Neutrophil (primary cell): ENCODE measurements around the gene SALL3.

Experiments
- H3K27ac ChIP-seq: fragments of 200-600 bp; sonication (generic); 2 replicates; pipeline ENCODE4 v1.5.1; 2016; ENCODE audit warnings: mild to moderate bottlenecking, moderate library complexity
- H3K27me3 ChIP-seq: fragments of 200-600 bp; sonication (generic); 2 replicates; pipeline ENCODE4 v1.6.0; 2016; ENCODE audit warnings: mild to moderate bottlenecking
- H3K36me3 ChIP-seq: fragments of 200-600 bp; sonication (generic); 2 replicates; pipeline ENCODE4 v1.5.1; 2017
- H3K4me1 ChIP-seq, 2 experiments: fragments of 200-600 bp in 1 of 2; sonication (generic) in 1 of 2; 1 replicate in 1 of 2; 2 replicates in 1 of 2; pipeline versions ENCODE4 v1.5.1 to v1.6.1; 2013 to 2016; ENCODE audit warnings: low read depth in 1 of 2, low read length in 1 of 2, mild to moderate bottlenecking in 1 of 2, moderate library complexity in 1 of 2; ENCODE audit not compliant: control insufficient read depth in 1 of 2, insufficient read depth in 1 of 2
- H3K4me3 ChIP-seq, 2 experiments: fragments of 200-600 bp in 1 of 2; sonication (generic) in 1 of 2; 1 replicate in 1 of 2; 2 replicates in 1 of 2; pipeline ENCODE4 v1.5.1; 2013 to 2016; ENCODE audit warnings: low read depth in 1 of 2, low read length in 1 of 2, mild to moderate bottlenecking in 1 of 2, moderate library complexity in 1 of 2
- H3K9me3 ChIP-seq: fragments of 200-600 bp; sonication (generic); 2 replicates; pipeline ENCODE4 v1.5.1; 2016
- CTCF ChIP-seq: fragments of 200-600 bp; sonication (generic); IDR thresholded peaks from 2 replicates; pipeline ENCODE4 v1.5.1; 2016; ENCODE audit warnings: antibody characterized with exemption

The SALL3 gene

DNA sequence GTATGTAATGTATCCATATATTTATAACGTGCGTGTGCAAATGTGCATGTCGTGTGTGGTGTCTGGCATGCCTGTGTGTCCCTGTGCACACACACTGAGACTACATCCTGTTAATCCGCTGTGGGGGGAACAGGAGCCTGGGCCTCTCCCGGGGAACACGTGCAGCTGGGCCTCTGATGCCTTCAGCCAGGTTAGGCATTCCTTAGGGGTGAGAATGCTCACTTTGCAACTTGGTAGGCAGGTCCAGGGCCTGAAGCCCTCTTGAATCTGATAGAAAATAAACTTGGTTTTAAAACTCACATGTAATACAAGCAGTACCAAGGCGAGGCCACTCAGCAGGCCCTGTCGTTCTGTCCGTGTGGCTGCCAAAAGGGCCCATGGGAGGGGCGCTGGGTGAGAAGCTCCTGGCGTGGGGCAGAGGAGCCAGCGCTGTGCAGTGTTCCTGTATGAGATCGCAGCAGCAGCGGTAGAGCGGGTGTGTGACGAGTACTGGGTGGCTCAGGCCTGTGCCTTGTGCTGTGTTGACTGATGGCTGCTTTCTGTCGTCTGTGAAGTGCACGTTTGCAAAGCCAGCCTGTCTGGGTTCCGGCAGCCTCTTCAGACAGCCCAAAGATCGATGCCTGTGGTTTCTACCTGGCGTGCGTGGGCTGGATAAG, 16.2 kb downstream of the SALL3 start:
- Histone ChIP-seq H3K27me3 (peaks cover 36% of the 10 kb centered on the region), H3K9me3 (no peaks in the 10 kb centered on the region), H3K36me3 (no peaks in the 10 kb centered on the region), H3K27ac (no peak overlapping the region), H3K4me3 (no peak overlapping the region), H3K4me1 (no peaks in the 10 kb centered on the region)
- no peak for TF ChIP-seq CTCF

GRCh38 chr18:78996741-78997490, 17.3 kb downstream of the SALL3 start:
- TF ChIP-seq CTCF: no peak
- H3K27ac ChIP-seq: no peak overlapping the region
- no peaks in the 10 kb centered on the region for H3K36me3 ChIP-seq
- H3K4me1 ChIP-seq: no peaks in the 10 kb centered on the region
- no peak overlapping the region for H3K4me3 ChIP-seq
- H3K27me3 ChIP-seq: peaks cover 36% of the 10 kb centered on the region
- H3K9me3 ChIP-seq: no peaks in the 10 kb centered on the region

GRCh38 chr18:78998371-78999071, 18.9 kb downstream of the SALL3 start:
- no peak for TF ChIP-seq CTCF
- Histone ChIP-seq H3K27ac (no peak overlapping the region), H3K36me3 (no peaks in the 10 kb centered on the region), H3K27me3 (peaks cover 48% of the 10 kb centered on the region), H3K4me3 (no peak overlapping the region), H3K9me3 (no peaks in the 10 kb centered on the region), H3K4me1 (no peaks in the 10 kb centered on the region)

GRCh38 chr18:78999939-79000338, 20.3 kb downstream of the SALL3 start:
- Histone ChIP-seq H3K27ac (no peak overlapping the region), H3K27me3 (peaks cover 59% of the 10 kb centered on the region), H3K4me3 (no peak overlapping the region), H3K4me1 (no peaks in the 10 kb centered on the region), H3K9me3 (no peaks in the 10 kb centered on the region), H3K36me3 (no peaks in the 10 kb centered on the region)
- TF ChIP-seq CTCF: no peak

GRCh38 chr18:79000997-79001396, 21.4 kb downstream of the SALL3 start:
- no peak overlapping the region for H3K4me3 ChIP-seq
- H3K9me3 ChIP-seq: no peaks in the 10 kb centered on the region
- TF ChIP-seq CTCF: no peak
- H3K27ac ChIP-seq: no peak overlapping the region
- H3K27me3 ChIP-seq: peaks cover 59% of the 10 kb centered on the region
- H3K4me1 ChIP-seq: no peaks in the 10 kb centered on the region
- no peaks in the 10 kb centered on the region for H3K36me3 ChIP-seq
